ENCODE data around the gene PRDM15.

GRCh38 chr21:41792711-41793110 is 86.4 kb downstream of the PRDM15 start:
- TF ChIP-seq, protein P1, sequence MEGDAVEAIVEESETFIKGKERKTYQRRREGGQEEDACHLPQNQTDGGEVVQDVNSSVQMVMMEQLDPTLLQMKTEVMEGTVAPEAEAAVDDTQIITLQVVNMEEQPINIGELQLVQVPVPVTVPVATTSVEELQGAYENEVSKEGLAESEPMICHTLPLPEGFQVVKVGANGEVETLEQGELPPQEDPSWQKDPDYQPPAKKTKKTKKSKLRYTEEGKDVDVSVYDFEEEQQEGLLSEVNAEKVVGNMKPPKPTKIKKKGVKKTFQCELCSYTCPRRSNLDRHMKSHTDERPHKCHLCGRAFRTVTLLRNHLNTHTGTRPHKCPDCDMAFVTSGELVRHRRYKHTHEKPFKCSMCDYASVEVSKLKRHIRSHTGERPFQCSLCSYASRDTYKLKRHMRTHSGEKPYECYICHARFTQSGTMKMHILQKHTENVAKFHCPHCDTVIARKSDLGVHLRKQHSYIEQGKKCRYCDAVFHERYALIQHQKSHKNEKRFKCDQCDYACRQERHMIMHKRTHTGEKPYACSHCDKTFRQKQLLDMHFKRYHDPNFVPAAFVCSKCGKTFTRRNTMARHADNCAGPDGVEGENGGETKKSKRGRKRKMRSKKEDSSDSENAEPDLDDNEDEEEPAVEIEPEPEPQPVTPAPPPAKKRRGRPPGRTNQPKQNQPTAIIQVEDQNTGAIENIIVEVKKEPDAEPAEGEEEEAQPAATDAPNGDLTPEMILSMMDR (IDR thresholded peaks at IDR 0.05 in 2 of 3, conservative IDR thresholded peaks at IDR 0.05 in 1 of 3; ENCODE audit: borderline replicate concordance in 1 of 3, insufficient read depth in 1 of 3, low read depth in 2 of 3, low read length in 2 of 3) = no peak
- TF ChIP-seq EZH2 (IDR thresholded peaks at IDR 0.05) (no peak), POLR2AphosphoS5 (IDR thresholded peaks at IDR 0.05; ENCODE audit: low read depth, low read length) (no peak)
